A549 treated with CORT108297 at 1 μM for 4 hours (cell line): Measurements from ENCODE around the gene NPAS3. TPM values are rescaled to one million over a fixed set of nuclear protein-coding genes. Genes with fewer than 3 reads are reported as not detected.

Experiments used
- total RNA-seq: library from RNA; stranded (reverse); fragments of 200-300 nt; extraction: Qiagen RNA extraction; gene quantifications from 5 replicates; pipeline ENCODE4 v1.2.3, GENCODE V29; 2022

NPAS3 gene
- total RNA-seq = not detected in 5 replicates

GRCh38 chr14:32938719-32939253, at the start of gene NPAS3:
NPAS3 (plus strand) TSS chr14:32938879.

